Kidney epithelial cell (primary cell): ENCODE data around the gene ROR2. TPM values are rescaled to one million over a fixed set of nuclear protein-coding genes. Genes with fewer than 3 reads are reported as not detected.
"Not testable (repeated sequence)": the region's sequence is repeated elsewhere in the genome, so short reads cannot be mapped to it uniquely, and the experiment has no call there.

Experiments
- DNase-seq: peaks from one replicate; pipeline ENCODE4 v3.0.0-alpha.2; 2010; ENCODE audit warnings: low read depth
- H3K27me3 ChIP-seq: 2 replicates; pipeline ENCODE4 v1.6.0; 2011; ENCODE audit warnings: low read length; ENCODE audit not compliant: control insufficient read depth, insufficient read depth
- H3K36me3 ChIP-seq: 2 replicates; pipeline ENCODE4 v1.5.1; 2011; ENCODE audit warnings: low read length; ENCODE audit not compliant: control insufficient read depth, insufficient read depth
- H3K4me3 ChIP-seq: 2 replicates; pipeline ENCODE4 v1.5.1; 2011; ENCODE audit warnings: low read depth, mild to moderate bottlenecking, control low read depth, low read length
- CTCF ChIP-seq: IDR thresholded peaks from 2 replicates; pipeline ENCODE4 v1.5.1; 2011; ENCODE audit warnings: mild to moderate bottlenecking, moderate library complexity, low read length, control low read depth, inconsistent platforms; ENCODE audit not compliant: insufficient read depth, poor library complexity, severe bottlenecking
- total RNA-seq: library from RNA; depleted of rRNA; stranded (reverse); fragments of >200 nt; gene quantifications from 2 replicates; pipeline ENCODE4 v1.2.3, GENCODE V29; 2015

The ROR2 gene
- total RNA-seq, 1 donor from 2014 or later, result 1.2 TPM

- no peak overlapping the region for H3K4me3 ChIP-seq
Measured at GRCh38 chr9:91642771-91643170, 307.3 kb downstream of the ROR2 start.

GRCh38 chr9:91640428-91640827 is 309.6 kb downstream of the ROR2 start:
- no peak for DNase-seq
- Histone ChIP-seq H3K4me3 (no peak overlapping the region), H3K36me3 (no peaks in the 10 kb centered on the region), H3K27me3 (no peaks in the 10 kb centered on the region)
- TF ChIP-seq CTCF, result no peak

More at GRCh38 chr9:91642771-91643170, 307.3 kb downstream of the ROR2 start:
- Histone ChIP-seq H3K27me3 (no peaks in the 10 kb centered on the region), H3K36me3 (no peaks in the 10 kb centered on the region)
- TF ChIP-seq CTCF, result no peak
- DNase-seq, result no peak

- no peaks in the 10 kb centered on the region for H3K27me3 ChIP-seq
- H3K36me3 ChIP-seq, result no peaks in the 10 kb centered on the region
- no peak for DNase-seq
- H3K4me3 ChIP-seq, result no peak overlapping the region
- no peak for TF ChIP-seq CTCF
Measured at GRCh38 chr9:91639054-91639453, 311.0 kb downstream of the ROR2 start.

GRCh38 chr9:91634832-91635231 is 315.2 kb downstream of the ROR2 start:
- H3K27me3 ChIP-seq, H3K36me3 ChIP-seq, DNase-seq, H3K4me3 ChIP-seq: not testable (repeated sequence)

- no peaks in the 10 kb centered on the region for H3K36me3 ChIP-seq
- DNase-seq, result no peak
- no peak overlapping the region for H3K4me3 ChIP-seq
- TF ChIP-seq CTCF, result no peak
- no peaks in the 10 kb centered on the region for H3K27me3 ChIP-seq
Measured at GRCh38 chr9:91629718-91630117, 320.3 kb downstream of the ROR2 start.

GRCh38 chr9:91628892-91629291 is 321.1 kb downstream of the ROR2 start:
- Histone ChIP-seq H3K4me3 (no peak overlapping the region), H3K27me3 (no peaks in the 10 kb centered on the region), H3K36me3 (no peaks in the 10 kb centered on the region)
- DNase-seq, result no peak
- no peak for TF ChIP-seq CTCF
